GM20431 (cell line): ENCODE results near the gene UBE2I.

Experiments used
- in situ Hi-C: fragments of 300-500 bp; cut with MseI, MboI; formaldehyde crosslinking; loops from one replicate; pipeline ENCODE4 v1.15.0; 2020; ENCODE audit warnings: low sequenced_read_pairs; ENCODE audit not compliant: unreplicated experiment

The UBE2I gene

DNA sequence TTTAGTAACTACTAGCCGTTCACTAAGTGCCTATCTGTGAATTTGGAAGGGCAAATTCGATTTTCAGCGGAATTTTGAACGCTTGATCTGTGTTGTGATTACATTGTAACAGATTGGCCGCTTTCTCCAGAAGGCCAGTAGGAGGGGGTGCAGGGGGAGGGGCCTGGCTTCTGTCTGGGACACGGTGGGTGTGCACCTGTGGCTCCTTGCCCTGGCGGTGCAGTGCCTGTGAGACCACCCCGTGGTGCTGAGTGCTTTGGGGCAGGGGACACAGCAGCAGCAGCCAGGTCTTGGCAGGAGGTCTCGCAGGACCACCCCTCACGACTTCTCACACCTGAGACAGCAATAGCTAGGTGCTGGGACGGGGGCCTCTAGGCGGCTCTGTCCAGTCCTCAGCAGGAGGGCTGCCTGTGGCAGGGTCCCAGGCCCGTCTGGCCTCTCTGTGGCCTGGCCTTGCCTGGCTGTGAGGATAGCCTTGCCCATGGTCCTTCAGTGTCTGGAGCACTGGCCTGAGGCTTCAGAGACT lies 1.8 kb downstream of the UBE2I start:
- in situ Hi-C loops: no loop called here

GRCh38 chr16:1311738-1312466 lies 2.5 kb downstream of the UBE2I start:
- in situ Hi-C loops: no loop called here

GRCh38 chr16:1312467-1312816 lies 3.0 kb downstream of the UBE2I start:
- in situ Hi-C loops: no loop called here

GRCh38 chr16:1312903-1313302 lies 3.5 kb downstream of the UBE2I start:
- in situ Hi-C loops: no loop called here

GRCh38 chr16:1313721-1314369 lies 4.4 kb downstream of the UBE2I start:
- in situ Hi-C loops: no loop called here

- in situ Hi-C loops: no loop called here
Measured at GRCh38 chr16:1314399-1315068, 5.1 kb downstream of the UBE2I start.

DNA sequence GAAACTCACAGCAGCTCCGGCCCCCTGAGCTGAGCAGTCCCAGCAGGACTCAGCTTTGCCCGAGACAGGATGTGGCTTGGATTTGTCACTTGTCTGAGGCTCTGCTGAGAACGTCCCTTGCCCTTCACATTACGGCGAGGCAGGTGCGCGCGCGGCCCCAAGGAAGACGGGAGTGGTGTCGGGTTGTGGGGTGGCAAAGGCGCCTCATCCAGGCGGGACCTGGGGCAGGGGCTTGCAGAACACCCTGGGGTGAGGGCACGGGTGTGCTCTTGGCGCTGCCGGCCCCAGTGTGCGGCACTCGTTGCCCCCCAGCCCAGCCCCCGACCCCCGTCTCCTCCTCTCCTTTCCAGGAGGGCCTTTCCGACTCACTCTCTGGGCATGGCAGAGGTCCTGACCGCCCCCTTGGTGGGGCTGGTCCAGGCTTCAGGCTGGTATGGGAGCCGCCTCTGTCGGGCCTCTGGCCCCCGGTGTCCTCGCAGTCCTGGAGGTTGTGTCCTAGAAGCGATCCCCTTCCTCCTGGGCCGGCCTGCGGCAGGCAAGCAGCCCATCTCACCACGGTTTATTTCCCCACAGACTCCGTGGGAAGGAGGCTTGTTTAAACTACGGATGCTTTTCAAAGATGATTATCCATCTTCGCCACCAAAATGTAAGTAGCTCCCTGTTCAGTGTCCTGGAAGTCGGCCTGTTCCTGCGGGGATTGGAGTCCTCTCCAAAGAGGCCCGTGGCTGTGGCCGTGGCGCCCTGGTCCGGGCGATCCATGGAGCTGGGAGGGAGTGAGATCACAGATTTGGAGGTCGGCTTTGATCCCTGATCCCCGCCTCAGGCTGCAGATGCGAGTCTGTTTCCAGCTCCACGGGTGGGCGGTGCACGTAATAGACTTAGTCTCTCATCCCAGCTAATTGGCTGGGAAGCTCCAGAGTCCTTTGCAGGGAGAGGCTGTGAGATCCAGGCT lies 5.9 kb downstream of the UBE2I start:
- in situ Hi-C loops: no loop called here

- in situ Hi-C loops: no loop called here
Measured at GRCh38 chr16:1316033-1316405, 6.6 kb downstream of the UBE2I start.

DNA sequence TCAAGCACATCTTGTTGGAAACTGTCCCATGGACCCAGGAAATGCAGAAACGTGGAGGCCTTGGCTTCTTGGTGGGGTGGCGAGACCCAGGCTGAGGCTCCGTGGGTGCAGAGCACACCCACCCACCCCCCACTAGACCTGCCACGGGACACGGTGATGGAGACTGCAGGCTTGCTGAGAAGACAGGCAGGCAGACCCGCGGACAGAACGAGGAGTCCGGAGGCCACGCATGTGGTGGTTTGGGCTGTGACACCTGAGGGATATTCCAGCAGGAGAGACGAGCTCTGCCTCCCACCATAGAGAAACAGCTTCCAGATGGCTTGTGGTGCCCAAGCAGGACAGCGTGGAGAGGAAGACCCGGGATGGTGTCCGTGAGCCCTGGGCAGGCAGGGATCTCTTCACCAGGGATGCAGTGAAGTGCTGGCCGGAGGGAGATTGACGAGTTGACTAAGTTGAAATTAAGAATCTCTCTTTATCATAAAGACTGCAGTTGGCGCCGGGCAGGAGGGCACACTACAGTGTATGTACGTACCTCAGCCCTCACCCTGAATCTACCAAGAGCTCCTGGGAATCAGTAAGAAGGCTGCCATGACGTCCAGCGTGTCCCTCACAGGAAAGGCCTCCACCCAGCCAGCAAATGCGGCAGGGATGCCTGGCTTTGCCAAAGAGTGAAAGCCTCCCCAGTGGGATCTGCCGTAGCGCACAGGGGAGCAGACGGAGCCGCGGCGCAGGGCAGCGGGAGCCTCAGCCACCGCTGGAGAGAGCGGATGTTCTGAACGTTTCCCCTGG lies 8.2 kb downstream of the UBE2I start:
- in situ Hi-C loops: no loop called here

DNA sequence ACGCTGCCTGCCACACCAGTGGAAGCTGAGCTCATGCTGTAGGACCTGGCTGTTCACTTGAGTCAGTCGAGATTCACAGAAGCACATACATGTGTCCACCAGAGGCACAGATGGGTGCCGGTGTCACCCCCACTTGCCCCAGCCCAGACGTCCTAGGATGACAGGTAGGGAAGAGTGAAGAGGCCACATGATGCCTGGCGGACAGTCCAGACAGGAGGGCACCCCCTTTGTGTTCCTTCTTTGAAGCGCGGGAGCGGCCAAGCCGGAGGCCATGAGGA lies 8.8 kb downstream of the UBE2I start:
- in situ Hi-C loops: no loop called here

DNA sequence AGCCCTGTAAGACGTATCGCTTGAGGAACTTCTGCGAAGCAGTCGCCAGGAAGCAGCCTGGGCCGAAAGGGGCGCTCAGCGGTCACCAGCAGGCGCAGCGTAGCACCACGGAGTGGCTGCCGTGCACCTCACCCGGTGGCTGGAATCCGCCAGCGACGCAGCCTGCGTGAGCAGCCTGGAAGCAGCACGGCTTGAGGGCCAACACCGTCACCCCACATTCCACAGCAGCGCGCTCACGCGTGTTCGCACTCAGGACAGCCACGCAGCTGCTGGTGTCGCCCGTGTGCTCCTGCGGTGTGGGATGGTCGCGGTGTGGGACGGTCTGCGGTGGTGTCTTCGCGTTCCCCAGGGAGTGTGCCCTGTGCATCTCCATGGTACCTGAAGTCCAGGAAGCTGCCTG lies 9.6 kb downstream of the UBE2I start:
- in situ Hi-C loops: no loop called here

- in situ Hi-C loops: no loop called here
Measured at GRCh38 chr16:1320097-1320496, 10.7 kb downstream of the UBE2I start.

- in situ Hi-C loops: no loop called here
Measured at GRCh38 chr16:1320658-1321240, 11.3 kb downstream of the UBE2I start.

DNA sequence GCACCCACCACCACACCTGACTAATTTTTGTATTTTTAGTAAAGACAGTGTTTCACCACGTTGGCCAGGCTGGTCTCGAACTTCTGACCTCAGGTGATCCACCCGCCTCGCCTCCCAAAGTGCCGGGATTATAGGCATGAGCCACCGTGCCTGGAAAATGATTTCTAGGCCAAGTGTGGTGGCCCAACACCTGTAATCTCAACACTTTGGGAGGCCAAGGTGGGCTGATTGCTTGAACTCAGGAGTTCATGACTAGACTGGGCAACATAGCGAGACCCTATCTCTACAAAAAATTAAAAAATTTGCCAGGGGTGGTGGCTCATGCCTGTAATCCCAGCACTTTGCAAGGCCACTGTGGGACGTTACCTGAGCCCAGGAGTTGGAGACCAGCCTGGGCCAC lies 13.0 kb downstream of the UBE2I start:
- in situ Hi-C loops: no loop called here

- in situ Hi-C loops: no loop called here
Measured at GRCh38 chr16:1323296-1324239, 14.1 kb downstream of the UBE2I start.

DNA sequence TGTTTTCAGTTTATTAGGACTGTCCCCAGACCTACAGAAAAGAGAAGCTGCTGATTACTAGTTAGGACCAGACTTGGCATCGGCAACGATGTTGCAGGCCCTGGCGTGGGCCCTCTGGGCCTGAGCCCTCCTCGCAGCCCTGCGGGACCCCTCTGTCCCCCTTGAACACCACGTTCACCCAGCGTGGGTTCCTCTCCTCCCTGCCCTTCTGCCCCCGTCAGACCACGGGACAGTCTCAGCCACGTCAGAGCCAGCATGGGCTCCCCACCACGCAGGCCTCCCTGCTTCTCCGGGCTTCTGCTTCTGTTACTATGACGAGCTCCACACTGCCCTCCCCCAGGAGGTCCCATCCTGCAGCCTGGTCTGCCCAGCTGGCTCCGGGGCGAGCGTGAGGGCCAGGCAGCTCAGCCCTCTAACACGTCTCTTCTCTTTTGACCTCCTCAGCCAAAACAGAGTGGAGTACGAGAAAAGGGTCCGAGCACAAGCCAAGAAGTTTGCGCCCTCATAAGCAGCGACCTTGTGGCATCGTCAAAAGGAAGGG lies 14.9 kb downstream of the UBE2I start:
- in situ Hi-C loops: no loop called here

GRCh38 chr16:1325261-1325660 lies 15.8 kb downstream of the UBE2I start:
- in situ Hi-C loops: no loop called here
